HepG2 (cell line): ENCODE data around the gene NEUROD4. TPM values are rescaled to one million over a fixed set of nuclear protein-coding genes. Genes with fewer than 3 reads are reported as not detected.

ENCODE experiments used
- ATAC-seq: fragments of 200-7000 bp; cut with Tn5 transposase; 3 replicates; pipeline ENCODE4 v1.9.1; 2020; ENCODE audit warnings: mild to moderate bottlenecking, moderate library complexity
- BruUV-seq: library from RNA; stranded (reverse); fragments of 400-500 nt; replicated peaks from 2 replicates; lab custom pipeline; 2021; lab: Mats Ljungman, UMichigan
- CTCF ChIA-PET: fragments of 300-600 bp; formaldehyde crosslinking; extraction: SDS; loops from one replicate; lab custom pipeline; 2021; ENCODE audit warnings: low total read pairs, inconsistent platforms, low intra/inter-chr PET ratio; lab: Yijun Ruan, JAX
- POLR2A ChIA-PET: fragments of 350-600 bp; sonication (Branson Sonifier 250); formaldehyde crosslinking; loops from one replicate; lab custom pipeline; 2020; ENCODE audit warnings: antibody characterized with exemption, inconsistent platforms; lab: Yijun Ruan, JAX
- DNase-seq: peaks from one replicate; pipeline ENCODE4 v3.0.0-alpha.2; 2015; ENCODE audit warnings: low spot score
- FAIRE-seq: peaks from 3 replicates; lab custom pipeline; 2011; peaks lifted over from hg19 to GRCh38; lab: Jason Lieb, UNC
- H2AFZ ChIP-seq: one replicate; pipeline ENCODE4 v1.6.1; 2011; ENCODE audit warnings: low read length, inconsistent platforms
- H3K27ac ChIP-seq: fragments of 300-600 bp; 3 replicates; pipeline ENCODE4 v1.8.0; 2011; ENCODE audit warnings: mixed run types, mild to moderate bottlenecking, mixed read lengths, low read length, inconsistent platforms; ENCODE audit not compliant: insufficient read depth; ENCODE audit errors: extremely low read length
- H3K27me3 ChIP-seq, 2 experiments: fragments of 200-600 bp in 1 of 2; 2 replicates in 1 of 2; 3 replicates in 1 of 2; pipeline versions ENCODE4 v1.6.0 to v1.8.0; 2011; ENCODE audit warnings: low read length in 2 of 2, mild to moderate bottlenecking in 2 of 2, moderate library complexity in 2 of 2, inconsistent platforms in 1 of 2; ENCODE audit not compliant: insufficient read depth in 2 of 2, control insufficient read depth in 1 of 2
- H3K36me3 ChIP-seq, 2 experiments: fragments of 200-600 bp in 1 of 2; replicated peaks in 1 of 2; 2 replicates in 1 of 2; 3 replicates in 1 of 2; pipeline versions ENCODE4 v1.5.1 to v1.8.0; 2011; ENCODE audit warnings: low read length in 2 of 2, inconsistent platforms in 1 of 2; ENCODE audit not compliant: insufficient read depth in 2 of 2, control insufficient read depth in 1 of 2
- H3K4me1 ChIP-seq: 2 replicates; pipeline ENCODE4 v1.5.1; 2012; ENCODE audit warnings: low read length, inconsistent platforms; ENCODE audit not compliant: insufficient read depth
- H3K4me2 ChIP-seq: 2 replicates; pipeline ENCODE4 v1.6.0; 2011; ENCODE audit warnings: low read depth, low read length, inconsistent platforms
- H3K4me3 ChIP-seq, 3 experiments: fragments of 200-600 bp in 1 of 3; sonication (generic), shearing (Covaris generic) in 1 of 3; replicated peaks in 1 of 3; 2 replicates each; pipeline ENCODE4 v1.5.1; 2011 to 2016; ENCODE audit warnings: low read length in 3 of 3, inconsistent platforms in 2 of 3, low read depth in 2 of 3, mild to moderate bottlenecking in 2 of 3, control low read depth in 1 of 3, mixed read lengths in 1 of 3; ENCODE audit not compliant: insufficient read depth in 1 of 3
- H3K79me2 ChIP-seq: one replicate; pipeline ENCODE4 v1.6.1; 2011; ENCODE audit warnings: low read length, inconsistent platforms; ENCODE audit not compliant: insufficient read depth
- H3K9ac ChIP-seq: 2 replicates; pipeline ENCODE4 v1.6.0; 2011; ENCODE audit warnings: mild to moderate bottlenecking, low read depth, low read length, inconsistent platforms; ENCODE audit not compliant: insufficient read depth
- H3K9me3 ChIP-seq: 2 replicates; pipeline ENCODE4 v1.5.1; 2012; ENCODE audit warnings: mild to moderate bottlenecking, low read length
- H4K20me1 ChIP-seq: 2 replicates; pipeline ENCODE4 v1.6.0; 2011; ENCODE audit warnings: inconsistent platforms, mild to moderate bottlenecking, low read length, moderate library complexity; ENCODE audit not compliant: insufficient read depth
- AGO2 ChIP-seq: fragments of 200-400 bp; formaldehyde crosslinking; optimal IDR thresholded peaks from 2 replicates; pipeline ENCODE3; 2017; ENCODE audit warnings: mild to moderate bottlenecking, low read depth, low read length, moderate library complexity
- SP2 ChIP-seq: sonication (generic); formaldehyde crosslinking; IDR thresholded peaks from 2 replicates; pipeline ENCODE4 v1.5.1; 2020; ENCODE audit warnings: mild to moderate bottlenecking, missing genetic modification reagents
- ZBTB38 ChIP-seq: sonication (generic); formaldehyde crosslinking; IDR thresholded peaks from 2 replicates; pipeline ENCODE4 v1.5.1; 2020; ENCODE audit warnings: mild to moderate bottlenecking, missing genetic modification reagents
- ZFP1 ChIP-seq: IDR thresholded peaks from 2 replicates; pipeline ENCODE4 v1.6.1; 2016
- ZSCAN12 ChIP-seq: sonication (generic); formaldehyde crosslinking; IDR thresholded peaks from 2 replicates; pipeline ENCODE4 v1.9.0; 2021; ENCODE audit warnings: mild to moderate bottlenecking, missing genetic modification reagents
- WGBS: methylation state at CpG from one replicate; pipeline ENCODE4 v1.1.6; 2017; ENCODE audit warnings: low lambda C conversion rate; 5-methylcytosine and 5-hydroxymethylcytosine counted together
- in situ Hi-C: cut with HindIII; loops from 2 replicates; pipeline ENCODE4 v1.10.0; 2017; ENCODE audit warnings: low pct_unique_long_range_greater_than_20kb; ENCODE audit not compliant: extremely low pct_ligation_motif_present
- intact Hi-C: fragments of 100-400 bp; cut with micrococcal nuclease; formaldehyde crosslinking; loops from one replicate; pipeline ENCODE4 v1.10.0; 2022; ENCODE audit not compliant: unreplicated experiment
- polyA plus RNA-seq, 8 experiments: library from polyadenylated mRNA; depleted of rRNA in 3 of 8; stranded (reverse) in 7 of 8; unstranded in 1 of 8; fragments of >200 nt; fragmentation: Illumina TruSeq in 4 of 8; extraction: Trizol in 4 of 8; gene quantifications; 2 replicates each; pipeline versions ENCODE4 v1.2.1 to v1.2.3, GENCODE V29; 2011 to 2016; ENCODE audit warnings: low read depth in 4 of 8, missing spikeins in 1 of 8, mixed read lengths in 1 of 8; ENCODE audit not compliant: insufficient read depth in 1 of 8
- total RNA-seq, 5 experiments: library from RNA; depleted of rRNA; stranded (reverse); fragments of >200 nt; fragmentation: Illumina TruSeq; extraction: Trizol; gene quantifications; 2 replicates each; pipeline ENCODE4 v1.2.3, GENCODE V29; 2016; ENCODE audit warnings: low read depth in 1 of 5

NEUROD4 gene
- total and polyA plus RNA-seq, 2 of the 13 experiments (the other 11 are each of a cell fraction or from before 2014, with no cell fraction given) = not detected

- Histone ChIP-seq H3K27me3 (peaks cover 1 to 17% of the 10 kb centered on the region in 2 experiments; a peak in 3 of 5 replicates), H3K4me2 (no peak overlapping the region), H3K79me2 (no peaks in the 10 kb centered on the region), H3K36me3 (no peaks in the 10 kb centered on the region), H3K9me3 (no peaks in the 10 kb centered on the region), H4K20me1 (no peaks in the 10 kb centered on the region), H3K4me1 (no peaks in the 10 kb centered on the region), H2AFZ (no peak overlapping the region), H3K27ac (no peak overlapping the region), H3K4me3 (no peak overlapping the region), H3K9ac (no peak overlapping the region)
- no peak for ATAC-seq
- ChIA-PET CTCF (no interaction called here), POLR2A (no interaction called here)
- intact Hi-C loops = no loop called here
- no peak for DNase-seq
- WGBS = 23% methylated on average over 6 of the region's 6 CpGs
- in situ Hi-C loops = no loop called here
- no peak for TF ChIP-seq ZFP1 (CRISPR knock-in tag)
- no peak for TF ChIP-seq ZSCAN12 (CRISPR knock-in tag)
- TF ChIP-seq ZBTB38 (CRISPR knock-in tag) = no peak
- no peak for TF ChIP-seq AGO2
- no peak for FAIRE-seq
- BruUV-seq = no TSS peak
These were observed 24.4 kb downstream of the NEUROD4 start for GRCh38 chr12:55044135-55044534.

- Histone ChIP-seq H3K9me3 (no peaks in the 10 kb centered on the region), H3K27me3 (peaks cover 0 to 15% of the 10 kb centered on the region in 2 experiments; a peak in 3 of 5 replicates), H3K4me2 (no peak overlapping the region), H3K36me3 (no peaks in the 10 kb centered on the region), H3K4me3 (no peak overlapping the region), H3K9ac (no peak overlapping the region), H2AFZ (no peak overlapping the region), H3K27ac (no peak overlapping the region), H3K79me2 (no peaks in the 10 kb centered on the region), H3K4me1 (no peaks in the 10 kb centered on the region), H4K20me1 (no peaks in the 10 kb centered on the region)
- WGBS = 43% methylated on average over 13 of the region's 16 CpGs
- no peak for TF ChIP-seq SP2 (CRISPR knock-in tag)
- ATAC-seq = no peak
- ChIA-PET CTCF (no interaction called here), POLR2A (no interaction called here)
- no peak for DNase-seq
- no peak for FAIRE-seq
- intact Hi-C loops = no loop called here
- in situ Hi-C loops = loop anchor here (25.0 kb wide), 1 partner anchor 287 kb away; no protein-coding TSS in a partner anchor
- BruUV-seq = no TSS peak
These were observed 29.9 kb downstream of the NEUROD4 start for GRCh38 chr12:55049676-55050075.
